GM12878 (cell line): ENCODE data around the gene RAB6B. TPM values are rescaled to one million over a fixed set of nuclear protein-coding genes. Genes with fewer than 3 reads are reported as not detected.

Source experiments
- ATF2 ChIP-seq: IDR thresholded peaks from 2 replicates; pipeline ENCODE4 v1.6.1; 2012; ENCODE audit warnings: low read length, inconsistent platforms
- CREM ChIP-seq: IDR thresholded peaks from 2 replicates; pipeline ENCODE4 v1.6.1; 2014; ENCODE audit warnings: antibody characterized with exemption, low read depth
- CUX1 ChIP-seq: IDR thresholded peaks from 2 replicates; pipeline ENCODE4 v1.6.1; 2012; ENCODE audit warnings: improper control_type of control experiment, low read depth, low read length; ENCODE audit not compliant: insufficient replicate concordance
- E2F8 ChIP-seq: fragments of 450-650 bp; IDR thresholded peaks from 2 replicates; pipeline ENCODE4 v1.6.1; 2018; ENCODE audit warnings: mild to moderate bottlenecking, low read depth, moderate library complexity; ENCODE audit not compliant: partially characterized antibody
- JUNB ChIP-seq: IDR thresholded peaks from 2 replicates; pipeline ENCODE4 v1.6.1; 2016; ENCODE audit warnings: antibody characterized with exemption, mild to moderate bottlenecking
- MEF2B ChIP-seq: fragments of 450-650 bp; IDR thresholded peaks from 2 replicates; pipeline ENCODE4 v1.6.1; 2018; ENCODE audit warnings: mild to moderate bottlenecking, moderate library complexity; ENCODE audit not compliant: partially characterized antibody, poor library complexity, severe bottlenecking
- PAX8 ChIP-seq: fragments of 450-650 bp; IDR thresholded peaks from 2 replicates; pipeline ENCODE4 v1.6.1; 2017; ENCODE audit warnings: mild to moderate bottlenecking, moderate library complexity
- PBX3 ChIP-seq: IDR thresholded peaks from 2 replicates; pipeline ENCODE4 v1.6.1; 2011; ENCODE audit warnings: mild to moderate bottlenecking, low read depth, low read length, moderate library complexity; ENCODE audit not compliant: insufficient replicate concordance
- RELA ChIP-seq: fragments of 450-650 bp; IDR thresholded peaks from 2 replicates; pipeline ENCODE4 v1.8.0; 2014; ENCODE audit warnings: borderline replicate concordance; ENCODE audit not compliant: partially characterized antibody
- SMAD5 ChIP-seq: IDR thresholded peaks from 2 replicates; pipeline ENCODE4 v1.6.1; 2016; ENCODE audit warnings: antibody characterized with exemption, low read depth
- YBX1 ChIP-seq: fragments of 450-650 bp; IDR thresholded peaks from 2 replicates; pipeline ENCODE4 v1.6.1; 2016; ENCODE audit warnings: antibody characterized with exemption
- ZNF592 ChIP-seq: fragments of 450-650 bp; IDR thresholded peaks from 2 replicates; pipeline ENCODE4 v1.6.1; 2017; ENCODE audit warnings: mild to moderate bottlenecking, moderate library complexity
- ZSCAN29 ChIP-seq: fragments of 450-650 bp; IDR thresholded peaks from 2 replicates; pipeline ENCODE4 v1.6.1; 2017; ENCODE audit warnings: mild to moderate bottlenecking, moderate library complexity
- polyA plus RNA-seq, 11 experiments: library from polyadenylated mRNA; depleted of rRNA in 4 of 11; unstranded in 6 of 11; stranded (reverse) in 5 of 11; fragments of >200 nt; fragmentation: Nextera tagmentation in 4 of 11; fragmentation: Illumina TruSeq in 1 of 11; extraction: Ambion mirVana in 4 of 11; extraction: Trizol in 1 of 11; gene quantifications; 1 replicate in 1 of 11; 2 replicates in 10 of 11; pipeline versions ENCODE4 v1.2.1 to v1.2.3, GENCODE V29; 2011 to 2016; ENCODE audit warnings: inconsistent platforms in 2 of 11, missing spikeins in 2 of 11, low read depth in 1 of 11
- total RNA-seq, 4 experiments: library from RNA; depleted of rRNA in 3 of 4; stranded (reverse); fragments of >200 nt in 3 of 4; fragmentation: Illumina TruSeq in 1 of 4; extraction: Trizol in 1 of 4; gene quantifications; 2 replicates each; pipeline versions ENCODE4 v1.2.1 to v1.2.3, GENCODE V29; 2013 to 2021

RAB6B gene
- total and polyA plus RNA-seq, 10 of the 15 experiments (the other 5 are each of a cell fraction or from before 2014, with no cell fraction given) = 0.01 to 0.16 (median 0.04) TPM; not detected in 5

- no peak for TF ChIP-seq E2F8
- TF ChIP-seq ZSCAN29 = no peak
- TF ChIP-seq MEF2B = no peak
- no peak for TF ChIP-seq YBX1
- TF ChIP-seq ZNF592 = no peak
- no peak for TF ChIP-seq JUNB
- no peak for TF ChIP-seq ATF2
- TF ChIP-seq CREM = no peak
- TF ChIP-seq CUX1 = no peak
- TF ChIP-seq RELA = no peak
- no peak for TF ChIP-seq SMAD5
- no peak for TF ChIP-seq PAX8
- TF ChIP-seq PBX3 = no peak
Measured at GRCh38 chr3:133927540-133928066, 31.9 kb upstream of the RAB6B start (continued).
